GM19043 (cell line): Measurements from ENCODE around the gene KMT5B.

Source experiments
- ATAC-seq: cut with Tn5 transposase; IDR thresholded peaks from one replicate; pipeline ENCODE4 v1.9.1; 2021; ENCODE audit warnings: low read depth; ENCODE audit not compliant: unreplicated experiment

KMT5B gene

GRCh38 chr11:68146704-68147474 is 66.2 kb downstream of the KMT5B start:
- ATAC-seq = no peak

GRCh38 chr11:68146010-68146540 is 67.0 kb downstream of the KMT5B start:
- ATAC-seq = no peak

GRCh38 chr11:68145120-68145866 is 67.8 kb downstream of the KMT5B start:
- ATAC-seq = no peak

GRCh38 chr11:68143310-68143689 is 69.8 kb downstream of the KMT5B start:
- no peak for ATAC-seq

GRCh38 chr11:68142441-68143309 is 70.4 kb downstream of the KMT5B start:
- ATAC-seq = no peak

- ATAC-seq = no peak
Observed at GRCh38 chr11:68142028-68142412, 71.1 kb downstream of the KMT5B start.

- no peak for ATAC-seq
Observed at GRCh38 chr11:68141246-68142027, 71.7 kb downstream of the KMT5B start.

GRCh38 chr11:68140496-68141245 is 72.4 kb downstream of the KMT5B start:
- no peak for ATAC-seq

GRCh38 chr11:68138237-68138636 is 74.9 kb downstream of the KMT5B start:
- no peak for ATAC-seq

- no peak for ATAC-seq
Observed at GRCh38 chr11:68137833-68138232, 75.3 kb downstream of the KMT5B start.

GRCh38 chr11:68136866-68137265 is 76.2 kb downstream of the KMT5B start:
- no peak for ATAC-seq

GRCh38 chr11:68135161-68135560 is 77.9 kb downstream of the KMT5B start:
- no peak for ATAC-seq

GRCh38 chr11:68133761-68134160 is 79.3 kb downstream of the KMT5B start:
- no peak for ATAC-seq

- no peak for ATAC-seq
Observed at GRCh38 chr11:68130121-68130520, 83.0 kb downstream of the KMT5B start.

- no peak for ATAC-seq
Observed at GRCh38 chr11:68128682-68129327, 84.3 kb downstream of the KMT5B start.

GRCh38 chr11:68127714-68128681 is 85.1 kb downstream of the KMT5B start:
- ATAC-seq = no peak

- ATAC-seq = no peak
Observed at GRCh38 chr11:68125164-68125563, 87.9 kb downstream of the KMT5B start.
